Activated CD8-positive, alpha-beta memory T cell treated with anti-CD3 and anti-CD28 coated beads for 24 hours (primary cell): Measurements from ENCODE around the gene POP4.
"Not testable (repeated sequence)": the region's sequence is repeated elsewhere in the genome, so short reads cannot be mapped to it uniquely, and the experiment has no call there.

Experiments used
- DNase-seq: peaks from one replicate; pipeline ENCODE4 v3.0.0-alpha.2; 2020

POP4 gene, protein sequence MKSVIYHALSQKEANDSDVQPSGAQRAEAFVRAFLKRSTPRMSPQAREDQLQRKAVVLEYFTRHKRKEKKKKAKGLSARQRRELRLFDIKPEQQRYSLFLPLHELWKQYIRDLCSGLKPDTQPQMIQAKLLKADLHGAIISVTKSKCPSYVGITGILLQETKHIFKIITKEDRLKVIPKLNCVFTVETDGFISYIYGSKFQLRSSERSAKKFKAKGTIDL

DNA sequence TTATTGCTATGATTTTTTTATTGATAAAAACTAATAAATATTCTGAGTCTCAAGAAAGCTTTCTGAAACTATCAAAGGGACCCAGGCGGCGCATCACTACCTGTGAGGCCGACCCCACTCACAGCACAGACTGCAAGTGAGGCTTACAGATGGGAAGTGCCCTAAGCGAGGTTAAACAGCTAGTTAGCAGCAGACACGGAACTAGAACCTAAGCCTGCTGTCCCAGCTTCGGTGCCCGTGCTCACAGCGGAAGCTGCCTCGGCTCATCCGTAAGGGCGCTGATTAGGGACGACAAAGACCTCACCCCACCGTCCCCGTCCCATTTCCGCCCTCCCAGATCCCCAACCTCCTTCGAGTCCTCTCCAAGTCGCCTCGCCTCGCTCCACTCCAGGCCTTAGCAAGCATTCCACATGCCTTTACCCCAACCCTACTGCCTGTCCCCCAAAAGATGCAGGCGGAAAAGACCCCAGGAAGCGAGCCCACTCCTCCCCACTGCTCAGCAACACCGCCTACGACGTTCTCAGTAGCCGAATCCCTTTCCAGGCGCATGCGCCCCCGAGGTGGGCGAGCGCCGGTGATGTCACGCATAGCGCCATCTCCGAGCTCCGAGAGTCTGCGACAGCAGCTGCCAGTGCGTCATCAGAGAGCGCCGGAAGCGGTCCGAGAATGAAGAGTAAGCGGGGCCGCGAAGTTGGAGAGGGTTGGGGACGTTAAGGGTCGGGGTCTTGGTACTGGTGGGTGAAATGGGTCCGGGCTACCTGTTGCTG, at the start of gene POP4:
Gene POP4 (plus strand): TSS at position 631 of the 767 bp plus-strand sequence. CDS start 36 bp downstream, at position 667.
- DNase-seq: peak; percentile 99

DNA sequence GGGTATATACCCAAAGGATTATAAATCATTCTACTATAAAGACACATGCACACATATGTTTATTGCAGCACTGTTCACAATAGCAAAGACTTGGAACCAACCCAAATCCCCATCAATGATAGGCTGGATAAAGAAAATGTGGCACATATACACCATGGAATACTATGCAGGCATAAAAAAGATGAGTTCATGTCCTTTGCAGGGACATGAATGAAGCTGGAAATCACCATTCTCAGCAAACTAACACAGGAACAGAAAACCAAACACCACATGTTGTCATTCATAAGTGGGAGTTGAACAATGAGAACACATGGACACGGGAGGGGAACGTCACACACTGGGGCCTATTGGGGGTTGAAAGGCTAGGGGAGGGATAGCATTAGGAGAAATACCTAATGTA, 47.0 kb upstream of the POP4 start:
- not testable (repeated sequence) for DNase-seq

DNA sequence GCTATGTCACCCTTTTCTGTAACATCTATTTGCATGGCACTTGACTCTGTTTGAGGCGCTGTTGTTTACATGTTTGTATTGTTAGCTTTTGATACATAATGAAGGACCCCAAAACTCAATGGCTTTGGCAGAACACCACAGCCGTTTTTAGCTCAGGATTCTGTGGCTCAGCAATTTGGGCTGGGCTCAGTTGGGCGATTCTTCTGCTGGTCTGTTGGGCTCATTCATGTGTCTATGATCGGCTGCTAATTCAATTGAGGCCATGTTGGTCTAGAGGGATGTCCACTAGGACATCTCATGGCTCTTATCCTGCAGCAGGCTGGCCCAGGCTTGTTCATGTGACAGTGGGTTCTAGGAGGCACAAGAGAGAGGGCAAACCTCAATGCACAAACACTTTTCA, 46.3 kb upstream of the POP4 start:
- DNase-seq: no peak

DNA sequence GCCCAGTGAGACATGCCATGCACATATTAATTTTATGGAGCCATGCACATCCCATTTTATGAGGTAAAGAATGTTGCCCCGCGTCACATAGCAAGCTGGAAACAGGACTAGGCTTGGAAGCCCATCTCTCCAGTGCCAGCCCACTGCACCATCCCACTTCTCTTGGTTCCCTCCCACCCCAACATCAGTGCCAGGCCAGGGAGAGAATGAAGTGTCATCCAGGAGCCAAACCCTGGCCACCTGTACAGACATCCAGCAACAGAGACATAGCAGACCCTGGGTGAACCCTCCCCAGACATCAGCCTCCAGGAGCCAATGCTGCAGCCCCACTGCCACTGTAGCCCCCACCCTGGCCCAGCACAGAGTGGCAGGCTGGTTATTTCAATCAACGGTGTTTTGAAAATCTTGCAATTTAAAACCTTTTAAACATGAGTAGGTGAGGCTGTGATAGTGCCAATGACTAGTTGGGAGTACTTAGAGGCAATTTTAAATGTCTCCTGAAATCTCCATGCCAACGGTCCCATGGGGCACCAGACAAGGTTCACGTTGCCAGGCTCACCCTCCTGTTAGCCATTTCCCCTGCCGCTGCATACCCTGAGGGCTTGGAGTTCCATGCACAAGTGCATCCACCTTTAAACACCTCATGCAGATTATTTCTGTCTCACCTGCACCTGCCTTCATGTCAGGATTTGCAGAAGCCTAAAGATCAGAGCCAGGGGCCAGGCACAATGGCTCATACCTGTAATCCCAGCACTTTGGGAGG, 45.6 kb upstream of the POP4 start:
- DNase-seq: no peak

DNA sequence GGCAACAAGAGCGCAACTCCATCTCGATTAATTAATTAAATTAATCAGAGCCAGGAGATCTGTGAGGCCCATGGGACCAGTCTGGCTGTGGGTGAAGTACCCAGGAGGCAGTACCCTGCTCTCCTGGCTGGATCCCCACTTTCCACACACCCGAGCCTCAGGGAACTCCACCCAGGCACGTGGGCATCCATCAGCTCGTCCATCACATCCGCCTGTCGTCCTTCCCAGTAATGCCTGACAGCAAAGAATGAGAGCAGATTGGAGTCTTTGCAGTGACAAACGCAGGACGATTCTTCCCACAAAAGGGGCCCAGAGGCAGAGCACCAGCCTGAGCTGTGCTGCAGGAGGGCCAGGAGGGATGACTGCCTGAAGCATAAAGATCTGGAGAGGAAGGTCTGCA, 44.5 kb upstream of the POP4 start:
- DNase-seq: peak; percentile 30

DNA sequence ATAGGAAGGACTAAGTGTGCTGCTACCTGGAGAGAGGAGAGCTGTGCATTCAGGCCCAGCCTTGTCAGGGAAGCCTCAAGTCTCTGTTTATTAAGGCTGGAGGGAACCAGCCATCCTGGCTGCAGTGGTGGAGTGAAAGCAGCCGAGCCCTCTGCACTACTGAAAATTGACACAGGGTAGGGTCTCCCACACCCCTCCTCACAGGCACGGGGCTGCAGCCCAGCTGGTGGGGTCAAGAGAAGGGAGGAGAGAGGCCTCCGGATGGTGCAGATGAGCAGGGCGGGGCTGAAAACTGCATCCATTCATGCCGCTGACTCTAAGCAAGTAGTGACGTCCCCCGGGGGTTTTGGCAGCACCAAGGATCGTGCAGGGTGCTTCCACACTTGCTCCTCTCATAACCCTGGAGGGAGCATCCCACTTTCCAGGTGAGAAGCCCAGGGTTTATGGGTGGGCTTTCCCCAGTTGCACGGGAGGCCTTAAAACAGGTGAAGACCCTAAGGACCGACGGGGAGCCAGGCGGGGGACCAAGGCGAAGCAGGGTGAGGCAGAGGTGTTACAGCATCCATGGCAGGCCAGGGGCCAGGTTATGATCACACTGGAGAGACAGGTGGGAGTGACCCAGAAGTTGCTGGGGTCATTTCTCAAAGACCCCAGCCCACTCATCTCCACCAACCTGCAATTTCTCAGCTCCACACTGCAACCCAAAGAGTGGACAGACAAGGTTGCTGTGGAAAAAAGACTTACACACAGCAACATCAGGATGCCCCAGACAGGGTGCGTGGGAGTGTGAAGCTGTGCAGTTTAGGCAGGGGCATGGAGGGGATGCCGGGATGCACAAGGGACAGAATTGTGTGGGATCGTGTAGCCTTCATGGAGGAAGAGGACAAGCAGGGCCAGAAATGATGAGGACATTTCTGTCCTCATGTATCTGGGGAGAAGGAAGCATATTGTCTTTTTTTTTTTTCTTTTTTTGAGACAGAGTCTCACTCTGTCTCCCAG, 43.5 kb upstream of the POP4 start:
- DNase-seq: peak; percentile 46

DNA sequence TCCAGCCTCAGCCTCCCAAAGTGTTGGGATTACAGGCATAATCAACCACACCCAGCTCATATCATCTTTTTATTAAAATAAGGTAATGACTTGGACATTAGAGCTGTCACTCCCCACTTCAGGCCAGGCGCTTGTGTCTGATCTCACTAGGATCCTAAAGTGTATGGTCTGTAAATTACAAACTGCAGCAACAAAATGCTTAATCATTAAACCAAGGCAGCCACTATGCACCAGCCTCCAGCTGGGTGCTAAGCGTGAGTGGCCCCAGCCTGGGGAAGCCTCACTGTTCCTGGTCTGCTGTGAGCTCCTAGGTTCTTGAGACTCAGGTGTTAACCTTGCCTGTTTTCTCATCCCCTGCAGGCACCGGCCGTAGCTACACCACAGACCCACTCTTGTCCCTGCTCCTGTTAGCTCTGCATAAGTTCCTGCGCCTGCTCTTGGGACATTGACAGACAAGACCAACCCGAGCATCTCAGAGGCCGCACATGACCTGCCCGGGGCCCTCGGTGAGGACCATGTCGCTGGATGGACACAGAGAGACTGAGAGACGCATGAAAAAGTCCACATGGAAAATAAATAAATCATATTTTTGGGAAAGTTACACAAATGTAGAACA, 42.5 kb upstream of the POP4 start:
- peak; percentile 40 for DNase-seq

DNA sequence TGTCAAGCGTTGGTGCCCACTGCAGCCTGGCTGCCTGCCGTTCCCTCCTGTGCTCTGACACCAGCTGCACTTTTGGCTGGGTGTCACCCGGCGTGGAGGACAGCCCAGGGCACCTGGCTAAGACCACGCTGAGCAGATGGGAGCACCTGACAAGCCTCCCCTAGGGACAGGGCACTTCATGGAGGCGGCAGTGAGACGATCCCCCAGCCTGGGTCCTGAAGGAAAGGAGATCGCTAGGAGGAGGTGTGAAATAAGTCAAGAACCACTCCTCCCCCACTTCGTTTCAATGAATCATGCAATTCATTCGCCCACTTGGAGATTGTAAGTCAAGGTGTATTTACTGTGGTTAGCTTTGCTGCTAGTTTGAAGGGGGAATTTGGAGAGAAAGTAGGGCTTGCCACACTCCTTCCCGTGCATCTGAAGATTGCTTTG, 41.5 kb upstream of the POP4 start:
- DNase-seq: peak; percentile 59

DNA sequence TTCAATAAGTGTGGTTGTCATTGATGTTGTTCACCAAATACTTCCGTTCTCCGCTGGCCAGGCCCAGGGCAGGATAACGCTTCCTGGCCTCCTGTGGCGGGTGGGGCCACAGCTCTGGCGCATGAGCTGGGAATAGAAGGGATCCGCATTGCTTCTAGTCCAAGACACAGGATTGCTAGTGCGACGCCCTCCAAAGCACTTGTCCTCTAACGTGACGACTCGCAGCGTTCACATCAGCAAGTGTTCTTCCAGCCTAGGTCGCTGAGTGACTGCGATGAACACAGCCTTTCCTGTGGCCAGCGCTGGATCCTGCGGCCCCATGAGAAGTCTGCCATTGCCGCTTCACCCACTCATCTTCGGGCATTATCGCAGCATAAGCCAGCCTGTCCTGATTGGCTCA, 40.9 kb upstream of the POP4 start:
- peak; percentile 53 for DNase-seq

DNA sequence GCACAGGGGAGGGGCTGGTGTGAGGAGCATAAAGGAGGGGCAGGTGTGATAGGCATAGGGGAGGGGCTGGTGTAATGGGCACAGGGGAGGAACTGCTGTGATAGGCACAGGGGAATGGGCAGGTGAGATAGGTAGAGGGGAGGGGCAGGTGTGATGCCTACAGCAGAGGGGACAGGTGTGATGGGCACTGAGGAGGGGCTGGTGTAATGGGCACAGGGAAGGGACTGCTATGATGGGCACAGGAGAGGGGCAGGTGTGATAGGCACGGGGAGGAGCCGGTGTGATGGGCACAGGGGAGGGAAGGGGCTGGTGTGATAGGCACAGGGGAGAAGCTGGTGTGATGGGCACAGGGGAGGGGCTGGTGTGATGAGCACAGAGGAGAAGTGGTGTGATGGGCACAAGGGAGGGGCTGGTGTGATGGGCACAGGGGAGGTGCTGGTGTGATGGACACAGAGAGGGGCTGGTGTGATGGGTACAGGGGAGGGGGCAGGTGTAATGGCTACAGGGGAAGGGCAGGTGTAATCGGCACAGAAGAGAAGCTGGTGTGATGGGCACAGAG, 39.5 kb upstream of the POP4 start:
- DNase-seq: peak; percentile 50

DNA sequence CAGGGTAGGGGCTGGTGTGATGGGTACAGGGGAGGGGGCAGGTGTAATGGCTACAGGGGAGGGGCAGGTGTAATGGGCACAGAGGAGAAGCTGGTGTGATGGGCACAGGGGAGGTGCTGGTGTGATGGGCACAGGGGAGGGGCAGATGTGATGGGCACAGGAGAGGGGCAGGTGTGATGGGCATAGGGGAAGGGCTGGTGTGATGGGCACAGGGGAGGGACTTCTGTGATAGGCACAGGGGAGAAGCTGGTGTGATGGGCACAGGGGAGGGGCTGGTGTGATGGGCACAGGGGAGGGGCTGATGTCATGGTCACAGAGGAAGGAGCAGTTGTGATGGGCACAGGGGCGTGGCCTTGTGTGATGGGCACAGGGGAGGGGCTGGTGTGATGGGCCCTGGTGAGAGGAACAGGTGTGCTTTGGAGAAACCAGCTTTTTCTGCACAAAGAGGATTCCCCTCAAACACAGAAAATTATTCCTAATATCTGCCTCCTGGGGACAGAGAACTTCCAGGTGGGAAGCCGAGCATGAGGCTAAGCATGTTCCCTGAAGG, 38.6 kb upstream of the POP4 start:
- peak; percentile 47 for DNase-seq

DNA sequence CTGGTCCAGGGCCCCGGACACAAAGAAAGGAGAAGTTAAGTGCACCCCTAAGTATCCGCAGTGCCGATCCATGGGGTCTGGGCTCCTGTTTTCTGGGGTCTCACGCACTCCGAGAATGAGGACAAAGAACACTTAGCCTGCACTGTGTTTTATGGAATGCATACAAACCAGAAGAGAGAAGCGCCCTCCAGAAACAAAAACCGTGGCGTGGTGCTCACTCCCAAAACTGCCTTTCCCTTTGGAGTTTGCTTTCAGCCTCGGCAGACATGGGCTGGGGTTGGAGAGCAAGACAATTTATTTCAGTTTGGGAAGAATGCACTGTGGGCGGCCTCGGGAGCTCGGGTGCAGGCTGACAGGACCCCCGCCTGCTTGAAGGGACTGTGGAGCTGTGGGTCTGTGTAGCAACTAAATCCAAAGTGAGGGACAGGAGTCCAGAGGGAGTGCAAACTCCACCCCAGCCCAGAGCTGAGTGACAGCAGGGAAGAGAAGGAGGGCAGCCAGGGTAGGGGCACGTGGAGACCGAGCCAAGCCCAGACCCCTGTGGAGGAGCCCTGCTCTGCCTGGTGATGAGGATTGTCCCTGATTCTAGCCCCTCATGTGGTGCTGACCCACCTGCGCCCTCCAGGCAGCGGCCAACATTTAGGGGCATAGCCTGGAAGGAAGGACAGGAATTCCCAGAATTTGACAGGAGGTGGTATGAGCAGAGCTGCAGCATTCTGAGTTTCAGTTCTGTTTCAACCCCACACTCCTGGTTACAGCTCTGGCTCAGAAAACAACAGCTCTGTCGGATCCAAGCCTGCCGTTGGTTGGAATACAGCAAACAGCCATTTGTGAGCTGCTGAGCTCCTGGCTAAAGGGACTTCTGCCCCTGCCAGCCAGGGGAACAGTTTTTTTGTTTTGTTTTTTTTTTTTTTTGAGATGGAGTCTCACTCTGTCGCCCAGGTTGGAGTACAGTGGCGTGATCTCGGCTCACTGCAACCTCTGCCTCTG, 37.8 kb upstream of the POP4 start:
- peak; percentile 47 for DNase-seq

DNA sequence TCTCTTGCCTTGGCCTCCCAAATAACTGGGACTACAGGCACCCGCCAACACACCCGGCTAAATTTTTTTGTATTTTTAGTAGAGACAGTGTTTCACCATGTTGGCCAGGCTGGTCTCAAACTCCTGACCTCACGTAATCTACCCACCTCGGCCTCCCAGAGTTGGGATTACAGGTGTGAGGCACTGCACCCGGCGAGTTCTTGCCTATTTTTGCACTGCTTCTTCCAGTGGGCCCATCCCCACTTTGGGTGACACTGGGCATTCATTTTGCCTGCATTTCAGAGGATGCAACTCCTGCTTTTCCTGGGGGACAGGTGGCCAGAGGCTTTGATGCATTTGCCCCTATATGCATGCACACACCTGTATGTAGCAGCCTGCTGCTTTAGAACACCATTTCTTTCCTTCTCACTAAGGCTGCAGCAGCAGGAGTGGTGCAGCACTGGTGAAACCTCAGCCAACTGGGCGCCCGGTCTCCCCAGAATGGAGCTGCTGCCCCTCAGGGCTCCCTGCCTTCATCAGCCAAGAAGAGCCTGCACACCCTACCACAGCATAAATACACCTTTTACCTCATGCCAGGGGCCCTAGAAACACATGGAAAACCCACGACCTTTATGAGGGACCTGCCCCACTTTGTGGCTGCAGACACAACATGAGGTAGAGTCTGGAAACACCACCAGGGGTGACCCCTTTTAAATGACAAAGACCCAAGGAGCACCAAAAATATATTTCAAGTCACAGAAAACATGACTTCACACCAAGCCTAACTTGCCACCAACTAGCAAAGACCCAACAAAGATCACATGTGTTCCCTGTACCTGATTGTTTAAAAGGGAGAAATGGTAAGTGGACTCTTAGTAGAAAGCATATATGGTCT, 36.8 kb upstream of the POP4 start:
- DNase-seq: peak; percentile 47

DNA sequence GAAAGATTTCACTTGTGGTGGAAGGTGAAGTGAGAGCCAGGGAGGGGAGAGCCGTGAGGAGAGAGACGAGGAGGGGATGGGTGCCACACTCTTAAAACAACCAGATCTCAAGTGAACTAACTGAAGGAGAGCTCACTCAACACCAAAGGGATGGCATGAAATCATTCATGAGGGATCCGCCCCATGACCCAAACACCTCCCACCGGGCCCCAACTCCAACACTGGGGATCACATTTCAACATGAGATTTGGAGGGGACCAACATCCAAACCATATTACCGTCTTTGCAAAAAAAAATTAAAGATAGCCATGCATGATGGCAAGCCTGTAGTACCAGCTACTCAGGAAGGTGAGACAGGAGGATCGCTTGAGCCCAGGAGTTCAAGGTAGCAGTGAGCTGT, 34.9 kb upstream of the POP4 start:
- peak; percentile 30 for DNase-seq

DNA sequence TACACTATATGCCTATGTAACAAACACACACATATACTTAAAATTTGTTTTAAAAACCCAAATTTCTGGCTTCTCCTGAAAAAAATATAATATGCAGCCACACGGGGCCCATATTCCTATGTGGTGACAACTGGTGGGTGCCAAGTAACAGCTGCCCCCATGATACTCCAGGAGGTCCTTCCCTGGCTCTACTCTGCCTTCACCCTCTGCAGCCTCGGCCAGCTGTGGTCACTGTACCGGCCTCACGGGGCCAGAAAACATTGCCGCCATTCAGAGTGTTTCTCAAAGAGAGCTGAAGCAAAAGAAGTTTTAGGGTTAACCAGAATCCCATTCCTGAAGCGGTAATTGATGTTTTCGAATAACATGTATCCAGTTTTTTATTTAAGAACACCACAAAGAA, 32.6 kb upstream of the POP4 start:
- DNase-seq: no peak

DNA sequence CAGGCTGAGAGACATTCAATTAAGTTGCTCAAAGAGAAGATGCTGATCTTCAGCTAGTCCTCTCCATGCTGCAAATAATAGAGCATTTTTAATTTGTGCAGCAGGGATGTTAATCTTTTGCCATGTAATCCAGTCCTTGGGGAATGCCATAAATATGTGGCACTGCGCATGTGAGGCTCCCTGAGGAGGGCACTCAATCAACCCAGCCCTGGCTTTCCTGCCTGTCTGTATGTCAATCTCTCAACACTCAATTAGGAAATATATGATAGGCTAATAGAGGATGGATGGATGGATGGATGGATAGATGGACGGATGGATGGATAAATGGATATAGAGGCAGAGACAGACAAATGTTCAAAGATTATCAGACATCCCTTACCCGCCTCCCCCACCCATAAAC, 31.6 kb upstream of the POP4 start:
- DNase-seq: peak; percentile 21

DNA sequence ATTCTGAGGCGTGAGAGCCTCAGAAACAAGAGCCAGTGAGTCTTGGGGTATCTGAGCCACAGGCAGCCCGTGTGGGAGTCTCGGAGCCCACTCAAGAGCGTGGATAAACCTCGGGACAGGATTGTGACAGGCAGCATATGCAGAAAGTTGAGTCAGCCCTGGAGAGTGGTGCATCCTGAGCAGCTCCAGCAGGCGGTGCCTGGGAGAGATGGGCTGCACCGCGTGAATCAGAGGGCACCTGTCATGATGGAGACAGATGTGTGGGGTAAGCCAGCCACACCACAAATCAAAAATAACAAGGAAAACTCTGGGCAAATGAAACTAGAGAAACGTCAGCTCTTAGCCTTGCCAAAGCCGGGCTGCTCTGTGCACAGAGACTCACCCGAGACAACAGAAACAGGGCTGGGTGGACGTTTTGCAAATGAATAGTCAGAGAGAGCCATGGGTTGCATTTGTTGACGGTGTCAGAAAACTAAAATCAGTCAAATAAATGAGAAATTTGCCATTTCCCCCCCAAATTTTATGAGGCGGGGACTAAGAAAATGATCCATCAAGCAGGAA, 30.0 kb upstream of the POP4 start:
- peak; percentile 56 for DNase-seq

DNA sequence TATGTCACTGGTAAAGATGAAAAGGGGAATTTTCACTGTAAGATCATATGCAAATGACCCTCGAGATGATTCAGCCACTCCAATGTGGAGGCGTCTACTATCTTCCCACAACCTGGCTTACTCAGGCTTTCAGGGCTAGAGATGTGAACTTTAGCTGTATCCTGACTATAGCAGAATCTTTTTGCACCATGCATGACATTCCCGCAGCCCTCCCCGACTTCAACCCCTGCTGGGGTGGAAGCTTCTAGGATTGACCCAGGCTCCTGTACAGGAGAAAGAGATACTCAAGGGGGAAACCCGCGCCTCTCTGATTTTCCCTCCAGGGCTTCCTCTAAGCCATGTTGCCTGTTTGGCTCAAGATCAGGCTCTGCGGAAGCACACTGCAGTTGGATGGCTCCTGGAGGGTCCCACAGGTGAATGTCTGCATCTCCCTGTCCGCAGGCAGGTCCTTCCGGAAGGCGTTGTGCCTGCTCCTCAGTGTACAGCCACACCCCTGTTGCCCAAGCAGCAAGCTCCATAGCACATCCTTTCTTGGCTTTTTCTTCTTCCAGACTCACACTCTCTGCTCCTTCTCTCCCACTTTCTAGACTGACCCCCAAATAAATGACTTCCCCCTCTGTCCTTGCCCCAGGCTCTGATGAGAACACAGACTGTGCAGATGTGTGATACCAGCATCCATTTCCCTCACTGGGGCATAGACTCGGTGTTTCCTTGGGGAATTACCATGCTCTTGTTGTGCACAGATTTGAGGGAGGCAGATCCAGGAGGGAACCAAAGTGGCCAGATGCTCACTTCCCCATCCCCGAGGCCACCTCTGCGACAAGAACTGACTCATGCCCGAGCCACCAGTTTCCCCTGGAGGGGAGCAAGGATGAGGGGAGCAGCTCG, 29.1 kb upstream of the POP4 start:
- DNase-seq: peak; percentile 67
